GM21825 (cell line): ENCODE measurements around the gene PDE8B.

Experiments
- ATAC-seq: cut with Tn5 transposase; IDR thresholded peaks from one replicate; pipeline ENCODE4 v1.9.1; 2021; ENCODE audit warnings: mild to moderate bottlenecking, moderate library complexity; ENCODE audit not compliant: unreplicated experiment

The PDE8B gene

GRCh38 chr5:77186652-77187370 is 23.7 kb upstream of the PDE8B start:
- ATAC-seq = no peak

GRCh38 chr5:77189421-77189820 is 21.1 kb upstream of the PDE8B start:
- ATAC-seq = no peak

- ATAC-seq = no peak
These were observed 17.9 kb upstream of the PDE8B start for GRCh38 chr5:77192441-77193050.

GRCh38 chr5:77194762-77195161 is 15.7 kb upstream of the PDE8B start:
- ATAC-seq = no peak

- no peak for ATAC-seq
These were observed 12.5 kb upstream of the PDE8B start for GRCh38 chr5:77197840-77198554.

GRCh38 chr5:77200663-77201062 is 9.8 kb upstream of the PDE8B start:
- ATAC-seq = no peak

GRCh38 chr5:77202145-77202544 is 8.3 kb upstream of the PDE8B start:
- ATAC-seq = no peak

GRCh38 chr5:77204967-77205366 is 5.5 kb upstream of the PDE8B start:
- ATAC-seq = no peak

GRCh38 chr5:77208507-77209163 is 1.8 kb upstream of the PDE8B start:
- no peak for ATAC-seq

GRCh38 chr5:77209495-77210090 is 887 bp upstream of the PDE8B start:
- ATAC-seq = no peak

- ATAC-seq = no peak
These were observed 647 bp downstream of the PDE8B start for GRCh38 chr5:77210964-77211690.

- no peak for ATAC-seq
These were observed 1.2 kb downstream of the PDE8B start for GRCh38 chr5:77211691-77212047.

GRCh38 chr5:77213601-77214000 is 3.1 kb downstream of the PDE8B start:
- no peak for ATAC-seq

- no peak for ATAC-seq
These were observed 3.7 kb downstream of the PDE8B start for GRCh38 chr5:77214151-77214550.

- ATAC-seq = no peak
These were observed 7.8 kb downstream of the PDE8B start for GRCh38 chr5:77218263-77218662.

GRCh38 chr5:77221115-77221514 is 10.6 kb downstream of the PDE8B start:
- no peak for ATAC-seq

- no peak for ATAC-seq
These were observed 12.2 kb downstream of the PDE8B start for GRCh38 chr5:77222722-77223121.

GRCh38 chr5:77223653-77224052 is 13.2 kb downstream of the PDE8B start:
- no peak for ATAC-seq

GRCh38 chr5:77224672-77225355 is 14.3 kb downstream of the PDE8B start:
- no peak for ATAC-seq

- ATAC-seq = no peak
These were observed 15.1 kb downstream of the PDE8B start for GRCh38 chr5:77225531-77225930.
